Neuronal stem cell (in vitro differentiated cells): Measurements from ENCODE around the gene ALKBH7.

Experiments used
- DNase-seq: peaks from one replicate; pipeline ENCODE4 v3.0.0-alpha.2; 2013; ENCODE audit warnings: low spot score
- H2AFZ ChIP-seq: one replicate; pipeline ENCODE4 v1.6.1; 2013; ENCODE audit warnings: mild to moderate bottlenecking, low read length, inconsistent platforms
- H2AK5ac ChIP-seq: 2 replicates; pipeline ENCODE4 v1.6.1; 2013; ENCODE audit warnings: low read depth, mild to moderate bottlenecking, inconsistent platforms, low read length, moderate library complexity, mixed read lengths
- H2BK120ac ChIP-seq: 2 replicates; pipeline ENCODE4 v1.6.1; 2013; ENCODE audit warnings: low read depth, mild to moderate bottlenecking, inconsistent platforms, low read length, moderate library complexity, mixed read lengths
- H2BK12ac ChIP-seq: one replicate; pipeline ENCODE4 v1.6.1; 2013; ENCODE audit warnings: low read length, inconsistent platforms
- H2BK15ac ChIP-seq: 2 replicates; pipeline ENCODE4 v1.6.1; 2013; ENCODE audit warnings: mild to moderate bottlenecking, low read length, inconsistent platforms, mixed read lengths
- H2BK5ac ChIP-seq: one replicate; pipeline ENCODE4 v1.6.1; 2013; ENCODE audit warnings: inconsistent platforms, mild to moderate bottlenecking, low read length, moderate library complexity
- H3K14ac ChIP-seq: one replicate; pipeline ENCODE4 v1.6.1; 2013; ENCODE audit warnings: low read length, inconsistent platforms
- H3K18ac ChIP-seq: 2 replicates; pipeline ENCODE4 v1.6.1; 2013; ENCODE audit warnings: low read length, inconsistent platforms
- H3K23ac ChIP-seq: 2 replicates; pipeline ENCODE4 v1.6.1; 2013; ENCODE audit warnings: low read depth, mild to moderate bottlenecking, mixed read lengths, low read length, inconsistent platforms; ENCODE audit not compliant: poor library complexity
- H3K27ac ChIP-seq: replicated peaks from 3 replicates; pipeline ENCODE4 v1.5.1; 2013; ENCODE audit warnings: low read length, inconsistent platforms
- H3K27me3 ChIP-seq, 3 experiments: 2 replicates each; pipeline ENCODE4 v1.6.1; 2013; ENCODE audit warnings: low read length in 3 of 3, mild to moderate bottlenecking in 2 of 3, inconsistent platforms in 1 of 3, low read depth in 1 of 3, mixed read lengths in 1 of 3, moderate library complexity in 1 of 3; ENCODE audit not compliant: control insufficient read depth in 3 of 3, insufficient read depth in 3 of 3
- H3K36me3 ChIP-seq, 2 donors: replicated peaks in 1 of 2; 2 replicates each; pipeline ENCODE4 v1.6.1; 2013; ENCODE audit warnings: low read length in 2 of 2; ENCODE audit not compliant: control insufficient read depth in 2 of 2, insufficient read depth in 2 of 2
- H3K4ac ChIP-seq: 2 replicates; pipeline ENCODE4 v1.6.1; 2013; ENCODE audit warnings: inconsistent platforms, mild to moderate bottlenecking, low read length, moderate library complexity
- H3K4me1 ChIP-seq, 2 donors: 1 replicate in 1 of 2; 2 replicates in 1 of 2; pipeline ENCODE4 v1.6.1; 2013; ENCODE audit warnings: low read length in 2 of 2, low read depth in 1 of 2; ENCODE audit not compliant: control insufficient read depth in 2 of 2, insufficient read depth in 1 of 2
- H3K4me2 ChIP-seq: one replicate; pipeline ENCODE4 v1.6.1; 2013; ENCODE audit warnings: mild to moderate bottlenecking, low read length, inconsistent platforms; ENCODE audit not compliant: insufficient read depth, poor library complexity, severe bottlenecking
- H3K4me3 ChIP-seq, 2 donors: 2 replicates each; pipeline ENCODE4 v1.5.1; 2013; ENCODE audit warnings: low read length in 2 of 2, mild to moderate bottlenecking in 2 of 2, inconsistent platforms in 1 of 2, moderate library complexity in 1 of 2
- H3K79me1 ChIP-seq: one replicate; pipeline ENCODE4 v1.6.1; 2013; ENCODE audit warnings: low read depth, mild to moderate bottlenecking, inconsistent platforms, low read length, moderate library complexity
- H3K9ac ChIP-seq: one replicate; pipeline ENCODE4 v1.6.1; 2013; ENCODE audit warnings: mild to moderate bottlenecking, low read depth, low read length, inconsistent platforms; ENCODE audit not compliant: poor library complexity
- H3K9me3 ChIP-seq, 2 donors: replicated peaks in 1 of 2; 2 replicates each; pipeline versions ENCODE3 to v1.6.1; 2013; ENCODE audit warnings: low read length in 2 of 2, mild to moderate bottlenecking in 2 of 2, inconsistent platforms in 1 of 2, low read depth in 1 of 2, mixed read lengths in 1 of 2, moderate library complexity in 1 of 2; ENCODE audit not compliant: control insufficient read depth in 2 of 2, insufficient read depth in 1 of 2
- H4K8ac ChIP-seq: one replicate; pipeline ENCODE4 v1.6.1; 2013; ENCODE audit warnings: low read depth, mild to moderate bottlenecking, inconsistent platforms, low read length, moderate library complexity
- H4K91ac ChIP-seq: one replicate; pipeline ENCODE4 v1.6.1; 2013; ENCODE audit warnings: low read length, low read depth, mild to moderate bottlenecking, inconsistent platforms; ENCODE audit not compliant: poor library complexity
- WGBS, 2 donors: extraction: QIAGEN DNeasy Blood & Tissue Kit; methylation state at CpG; one replicate each; pipeline ENCODE4 v1.1.7; 2013; ENCODE audit warnings: missing lambda C conversion rate in 2 of 2, mixed read lengths in 1 of 2; ENCODE audit not compliant: insufficient read length in 2 of 2, insufficient replicate concordance in 1 of 2; ENCODE audit errors: extremely low coverage in 2 of 2; 5-methylcytosine and 5-hydroxymethylcytosine counted together

ALKBH7 gene

GRCh38 chr19:6378486-6378885 lies 5.9 kb downstream of the ALKBH7 start:
- WGBS, 2 donors = no CpG with 5 or more reads among the region's 9 CpGs
- Histone ChIP-seq H3K27ac (no peak overlapping the region), H3K4me3 (no peak overlapping the region), H4K8ac (no peak overlapping the region), H2AK5ac (no peak overlapping the region), H3K9ac (no peak overlapping the region), H3K14ac (no peak overlapping the region), H3K4ac (no peak overlapping the region), H3K4me2 (no peak overlapping the region), H3K79me1 (peaks cover 21% of the 10 kb centered on the region), H2BK5ac (no peak overlapping the region), H3K9me3 (peaks cover 13 to 14% of the 10 kb centered on the region in 2 donors), H2BK120ac (no peak overlapping the region), H4K91ac (no peak overlapping the region), H3K18ac (no peak overlapping the region), H3K4me1 (peaks cover 5 to 7% of the 10 kb centered on the region in 2 donors), H3K36me3 (peaks cover 47 to 59% of the 10 kb centered on the region in 2 donors), H2BK15ac (no peak overlapping the region), H2AFZ (no peak overlapping the region), H3K23ac (no peak overlapping the region), H3K27me3 (no peaks in the 10 kb centered on the region), H2BK12ac (no peak overlapping the region)
- no peak for DNase-seq

GRCh38 chr19:6379744-6380143 lies 7.2 kb downstream of the ALKBH7 start:
- H2AK5ac ChIP-seq = no peak overlapping the region
- no peak overlapping the region for H4K8ac ChIP-seq
- no peak overlapping the region for H3K14ac ChIP-seq
- no peak overlapping the region for H3K4me2 ChIP-seq
- peaks cover 13 to 14% of the 10 kb centered on the region in 2 donors for H3K9me3 ChIP-seq
- no peak overlapping the region for H3K9ac ChIP-seq
- no peak overlapping the region for H3K18ac ChIP-seq
- no CpG with 5 or more reads among the region's 3 CpGs for WGBS, 2 donors
- no peak overlapping the region for H3K4ac ChIP-seq
- H3K23ac ChIP-seq = no peak overlapping the region
- peaks cover 16% of the 10 kb centered on the region for H3K79me1 ChIP-seq
- no peak overlapping the region for H3K4me3 ChIP-seq
- H2AFZ ChIP-seq = no peak overlapping the region
- H3K36me3 ChIP-seq = peaks cover 49 to 67% of the 10 kb centered on the region in 2 donors
- no peak overlapping the region for H2BK12ac ChIP-seq
- H4K91ac ChIP-seq = no peak overlapping the region
- no peak for DNase-seq
- H2BK120ac ChIP-seq = no peak overlapping the region
- no peak overlapping the region for H3K27ac ChIP-seq
- H2BK5ac ChIP-seq = no peak overlapping the region
- H2BK15ac ChIP-seq = no peak overlapping the region
- H3K27me3 ChIP-seq = no peaks in the 10 kb centered on the region
- H3K4me1 ChIP-seq = peaks cover 0 to 1% of the 10 kb centered on the region in 2 donors

GRCh38 chr19:6381030-6381750 lies 8.6 kb downstream of the ALKBH7 start:
- no peak overlapping the region for H2AFZ ChIP-seq
- H3K9me3 ChIP-seq = peaks cover 13 to 14% of the 10 kb centered on the region in 2 donors
- H3K4me1 ChIP-seq = peaks cover 0 to 1% of the 10 kb centered on the region in 2 donors
- no peak overlapping the region for H2BK120ac ChIP-seq
- no peak overlapping the region for H3K4me3 ChIP-seq
- H2BK5ac ChIP-seq = no peak overlapping the region
- no peak overlapping the region for H3K9ac ChIP-seq
- no peak overlapping the region for H4K91ac ChIP-seq
- no peak overlapping the region for H2AK5ac ChIP-seq
- no peak for DNase-seq
- H2BK12ac ChIP-seq = no peak overlapping the region
- H3K27me3 ChIP-seq = no peaks in the 10 kb centered on the region
- H3K23ac ChIP-seq = peak overlapping the region; percentile 65
- H3K4ac ChIP-seq = no peak overlapping the region
- no CpG with 5 or more reads among the region's 40 CpGs for WGBS, 2 donors
- H3K18ac ChIP-seq = no peak overlapping the region
- H3K14ac ChIP-seq = no peak overlapping the region
- no peak overlapping the region for H4K8ac ChIP-seq
- H2BK15ac ChIP-seq = no peak overlapping the region
- H3K4me2 ChIP-seq = no peak overlapping the region
- peaks cover 50 to 75% of the 10 kb centered on the region in 2 donors for H3K36me3 ChIP-seq
- peaks cover 8% of the 10 kb centered on the region for H3K79me1 ChIP-seq
- H3K27ac ChIP-seq = no peak overlapping the region

- H3K36me3 ChIP-seq = peaks cover 60 to 90% of the 10 kb centered on the region in 2 donors
- H3K4me2 ChIP-seq = no peak overlapping the region
- H2BK12ac ChIP-seq = no peak overlapping the region
- H3K4me3 ChIP-seq = peak overlapping the region in 1 of 2 donors; percentile 18
- H3K23ac ChIP-seq = peak overlapping the region; percentile 3
- no peak overlapping the region for H2BK120ac ChIP-seq
- no peak overlapping the region for H3K9ac ChIP-seq
- H3K27me3 ChIP-seq = no peaks in the 10 kb centered on the region
- H3K14ac ChIP-seq = no peak overlapping the region
- no peak overlapping the region for H3K18ac ChIP-seq
- H4K91ac ChIP-seq = no peak overlapping the region
- H3K9me3 ChIP-seq = peaks cover 13 to 14% of the 10 kb centered on the region in 2 donors
- H2BK5ac ChIP-seq = no peak overlapping the region
- no peak for DNase-seq
- no peak overlapping the region for H4K8ac ChIP-seq
- peaks cover 13% of the 10 kb centered on the region for H3K79me1 ChIP-seq
- H3K27ac ChIP-seq = no peak overlapping the region
- no peak overlapping the region for H2AK5ac ChIP-seq
- WGBS, 2 donors = no CpG with 5 or more reads among the region's 19 CpGs
- no peak overlapping the region for H2BK15ac ChIP-seq
- no peak overlapping the region for H2AFZ ChIP-seq
- H3K4ac ChIP-seq = no peak overlapping the region
- no peaks in the 10 kb centered on the region for H3K4me1 ChIP-seq
These were observed 10.6 kb downstream of the ALKBH7 start for GRCh38 chr19:6383188-6383587.
